HepG2 (cell line): ENCODE data around the gene HSF2BP. TPM values are rescaled to one million over a fixed set of nuclear protein-coding genes. Genes with fewer than 3 reads are reported as not detected.

ENCODE experiments used
- ARID3A ChIP-seq: IDR thresholded peaks from 2 replicates; pipeline ENCODE4 v1.6.1; 2012; ENCODE audit warnings: low read depth, low read length, improper control_type of control experiment
- ATAD3A ChIP-seq: sonication (generic); formaldehyde crosslinking; IDR thresholded peaks from 2 replicates; pipeline ENCODE4 v1.4.0; 2020; ENCODE audit warnings: missing genetic modification reagents
- FOXA1 ChIP-seq, 2 experiments: fragments of 450-650 bp in 1 of 2; sonication (generic) in 1 of 2; formaldehyde crosslinking in 1 of 2; IDR thresholded peaks; 2 replicates each; pipeline versions ENCODE4 v1.4.0 to v1.6.1; 2016 to 2020; ENCODE audit warnings: missing genetic modification reagents in 1 of 2
- FOXK1 ChIP-seq: sonication (generic); formaldehyde crosslinking; IDR thresholded peaks from 2 replicates; pipeline ENCODE4 v1.4.0; 2020; ENCODE audit warnings: low read depth, missing genetic modification reagents, borderline replicate concordance
- HNRNPL ChIP-seq: fragments of 200-400 bp; formaldehyde crosslinking; IDR thresholded peaks from 2 replicates; pipeline ENCODE4 v1.6.1; 2017; ENCODE audit warnings: mild to moderate bottlenecking, low read depth, low read length
- ISX ChIP-seq: sonication (generic); formaldehyde crosslinking; conservative IDR thresholded peaks from 2 replicates; pipeline ENCODE4 v1.5.0; 2020; ENCODE audit warnings: missing genetic modification reagents
- MTF1 ChIP-seq: sonication (generic); formaldehyde crosslinking; IDR thresholded peaks from 2 replicates; pipeline ENCODE4 v1.5.0; 2020; ENCODE audit warnings: missing genetic modification reagents
- RFX3 ChIP-seq: IDR thresholded peaks from 2 replicates; pipeline ENCODE4 v1.6.1; 2016; ENCODE audit warnings: missing biosample characterization, missing genetic modification reagents
- SAP130 ChIP-seq: IDR thresholded peaks from 2 replicates; pipeline ENCODE4 v1.6.1; 2016; ENCODE audit warnings: low read depth
- TBP ChIP-seq: sonication (generic); formaldehyde crosslinking; IDR thresholded peaks from 2 replicates; pipeline ENCODE4 v1.5.0; 2020; ENCODE audit warnings: missing genetic modification reagents
- ZNF615 ChIP-seq: sonication (generic); formaldehyde crosslinking; IDR thresholded peaks from 2 replicates; pipeline ENCODE4 v1.5.0; 2020; ENCODE audit warnings: mild to moderate bottlenecking, missing genetic modification reagents, borderline replicate concordance
- ZNF720 ChIP-seq: sonication (generic); formaldehyde crosslinking; IDR thresholded peaks from 2 replicates; pipeline ENCODE4 v1.4.0; 2020; ENCODE audit warnings: missing genetic modification reagents
- ZNF737 ChIP-seq: sonication (generic); formaldehyde crosslinking; IDR thresholded peaks from 2 replicates; pipeline ENCODE4 v1.5.0; 2020; ENCODE audit warnings: missing genetic modification reagents, mild to moderate bottlenecking, borderline replicate concordance
- ZNF788 ChIP-seq: sonication (generic); formaldehyde crosslinking; IDR thresholded peaks from 2 replicates; pipeline ENCODE4 v1.5.0; 2020; ENCODE audit warnings: mild to moderate bottlenecking, missing genetic modification reagents, borderline replicate concordance
- polyA plus RNA-seq, 8 experiments: library from polyadenylated mRNA; depleted of rRNA in 3 of 8; stranded (reverse) in 7 of 8; unstranded in 1 of 8; fragments of >200 nt; fragmentation: Illumina TruSeq in 4 of 8; extraction: Trizol in 4 of 8; gene quantifications; 2 replicates each; pipeline versions ENCODE4 v1.2.1 to v1.2.3, GENCODE V29; 2011 to 2016; ENCODE audit warnings: low read depth in 4 of 8, missing spikeins in 1 of 8, mixed read lengths in 1 of 8; ENCODE audit not compliant: insufficient read depth in 1 of 8
- total RNA-seq, 5 experiments: library from RNA; depleted of rRNA; stranded (reverse); fragments of >200 nt; fragmentation: Illumina TruSeq; extraction: Trizol; gene quantifications; 2 replicates each; pipeline ENCODE4 v1.2.3, GENCODE V29; 2016; ENCODE audit warnings: low read depth in 1 of 5
- TF ChIP-seq, protein P1 (sequence below), 2 experiments: fragments of 450-650 bp in 1 of 2; sonication (generic) in 1 of 2; formaldehyde crosslinking in 1 of 2; IDR thresholded peaks; 2 replicates each; pipeline versions ENCODE4 v1.6.1 to v1.8.0; 2016 to 2022; ENCODE audit warnings: antibody characterized with exemption in 1 of 2, mild to moderate bottlenecking in 1 of 2, missing genetic modification reagents in 1 of 2
- TF ChIP-seq, protein P2 (sequence below): sonication (generic); formaldehyde crosslinking; conservative IDR thresholded peaks from 2 replicates; pipeline ENCODE4 v1.4.0; 2020; ENCODE audit warnings: missing genetic modification reagents
- TF ChIP-seq, protein P3 (sequence below): sonication (generic); formaldehyde crosslinking; IDR thresholded peaks from 2 replicates; pipeline ENCODE4 v1.4.0; 2020; ENCODE audit warnings: missing genetic modification reagents

The HSF2BP gene
- total and polyA plus RNA-seq, 2 of the 13 experiments (the other 11 are each of a cell fraction or from before 2014, with no cell fraction given), result 0.67 to 2.2 TPM

DNA sequence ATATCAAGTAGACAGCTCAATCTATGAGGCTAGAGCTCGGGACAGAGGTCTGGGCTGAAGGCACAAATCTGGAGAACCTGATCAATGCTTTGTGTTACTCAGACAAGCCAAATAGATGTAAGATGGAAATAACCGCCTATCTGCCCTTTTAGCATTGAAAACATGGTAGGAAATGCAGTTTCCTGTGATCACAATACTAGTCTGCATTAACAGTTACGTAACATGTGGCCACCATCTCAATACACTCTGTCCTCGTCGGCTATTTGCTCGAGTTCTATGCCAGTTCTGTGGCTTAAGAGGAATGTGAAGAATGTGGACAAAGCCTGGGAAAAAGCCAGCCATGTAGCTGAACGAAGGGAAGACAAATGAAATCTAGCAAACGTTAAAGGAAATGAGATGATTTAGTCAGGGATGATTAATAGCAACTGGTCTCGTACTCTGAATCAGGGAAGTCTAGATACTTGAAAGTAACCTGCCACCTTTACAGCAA, 73.3 kb downstream of the HSF2BP start (continued):
- TF ChIP-seq ARID3A, result no peak
- TF ChIP-seq ZNF788, result no peak
- TF ChIP-seq, protein P1, sequence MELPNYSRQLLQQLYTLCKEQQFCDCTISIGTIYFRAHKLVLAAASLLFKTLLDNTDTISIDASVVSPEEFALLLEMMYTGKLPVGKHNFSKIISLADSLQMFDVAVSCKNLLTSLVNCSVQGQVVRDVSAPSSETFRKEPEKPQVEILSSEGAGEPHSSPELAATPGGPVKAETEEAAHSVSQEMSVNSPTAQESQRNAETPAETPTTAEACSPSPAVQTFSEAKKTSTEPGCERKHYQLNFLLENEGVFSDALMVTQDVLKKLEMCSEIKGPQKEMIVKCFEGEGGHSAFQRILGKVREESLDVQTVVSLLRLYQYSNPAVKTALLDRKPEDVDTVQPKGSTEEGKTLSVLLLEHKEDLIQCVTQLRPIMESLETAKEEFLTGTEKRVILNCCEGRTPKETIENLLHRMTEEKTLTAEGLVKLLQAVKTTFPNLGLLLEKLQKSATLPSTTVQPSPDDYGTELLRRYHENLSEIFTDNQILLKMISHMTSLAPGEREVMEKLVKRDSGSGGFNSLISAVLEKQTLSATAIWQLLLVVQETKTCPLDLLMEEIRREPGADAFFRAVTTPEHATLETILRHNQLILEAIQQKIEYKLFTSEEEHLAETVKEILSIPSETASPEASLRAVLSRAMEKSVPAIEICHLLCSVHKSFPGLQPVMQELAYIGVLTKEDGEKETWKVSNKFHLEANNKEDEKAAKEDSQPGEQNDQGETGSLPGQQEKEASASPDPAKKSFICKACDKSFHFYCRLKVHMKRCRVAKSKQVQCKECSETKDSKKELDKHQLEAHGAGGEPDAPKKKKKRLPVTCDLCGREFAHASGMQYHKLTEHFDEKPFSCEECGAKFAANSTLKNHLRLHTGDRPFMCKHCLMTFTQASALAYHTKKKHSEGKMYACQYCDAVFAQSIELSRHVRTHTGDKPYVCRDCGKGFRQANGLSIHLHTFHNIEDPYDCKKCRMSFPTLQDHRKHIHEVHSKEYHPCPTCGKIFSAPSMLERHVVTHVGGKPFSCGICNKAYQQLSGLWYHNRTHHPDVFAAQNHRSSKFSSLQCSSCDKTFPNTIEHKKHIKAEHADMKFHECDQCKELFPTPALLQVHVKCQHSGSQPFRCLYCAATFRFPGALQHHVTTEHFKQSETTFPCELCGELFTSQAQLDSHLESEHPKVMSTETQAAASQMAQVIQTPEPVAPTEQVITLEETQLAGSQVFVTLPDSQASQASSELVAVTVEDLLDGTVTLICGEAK (IDR thresholded peaks at IDR 0.05), result no peak
- TF ChIP-seq, protein P1 (CRISPR knock-in tag; IDR thresholded peaks at IDR 0.05), result no peak
- peak; percentile 77 for TF ChIP-seq SAP130 (CRISPR knock-in tag)
- no peak for TF ChIP-seq ZNF720 (CRISPR knock-in tag)
- no peak for TF ChIP-seq RFX3
- no peak for TF ChIP-seq ATAD3A (CRISPR knock-in tag)
- no peak for TF ChIP-seq ZNF615 (CRISPR knock-in tag)
- no peak for TF ChIP-seq ZNF737
- TF ChIP-seq ISX (CRISPR knock-in tag), result no peak
- TF ChIP-seq, protein P2, sequence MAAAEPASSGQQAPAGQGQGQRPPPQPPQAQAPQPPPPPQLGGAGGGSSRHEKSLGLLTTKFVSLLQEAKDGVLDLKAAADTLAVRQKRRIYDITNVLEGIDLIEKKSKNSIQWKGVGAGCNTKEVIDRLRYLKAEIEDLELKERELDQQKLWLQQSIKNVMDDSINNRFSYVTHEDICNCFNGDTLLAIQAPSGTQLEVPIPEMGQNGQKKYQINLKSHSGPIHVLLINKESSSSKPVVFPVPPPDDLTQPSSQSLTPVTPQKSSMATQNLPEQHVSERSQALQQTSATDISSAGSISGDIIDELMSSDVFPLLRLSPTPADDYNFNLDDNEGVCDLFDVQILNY, result no peak
- TF ChIP-seq FOXA1 (IDR thresholded peaks at IDR 0.05), result no peak
- TF ChIP-seq FOXA1 (CRISPR knock-in tag; IDR thresholded peaks at IDR 0.05), result peak; percentile 71
- TF ChIP-seq FOXK1 (CRISPR knock-in tag), result peak; percentile 76; the same call in 1 of the 2 replicates
- no peak for TF ChIP-seq MTF1 (CRISPR knock-in tag)
- TF ChIP-seq TBP (CRISPR knock-in tag), result no peak
- TF ChIP-seq, protein P3, sequence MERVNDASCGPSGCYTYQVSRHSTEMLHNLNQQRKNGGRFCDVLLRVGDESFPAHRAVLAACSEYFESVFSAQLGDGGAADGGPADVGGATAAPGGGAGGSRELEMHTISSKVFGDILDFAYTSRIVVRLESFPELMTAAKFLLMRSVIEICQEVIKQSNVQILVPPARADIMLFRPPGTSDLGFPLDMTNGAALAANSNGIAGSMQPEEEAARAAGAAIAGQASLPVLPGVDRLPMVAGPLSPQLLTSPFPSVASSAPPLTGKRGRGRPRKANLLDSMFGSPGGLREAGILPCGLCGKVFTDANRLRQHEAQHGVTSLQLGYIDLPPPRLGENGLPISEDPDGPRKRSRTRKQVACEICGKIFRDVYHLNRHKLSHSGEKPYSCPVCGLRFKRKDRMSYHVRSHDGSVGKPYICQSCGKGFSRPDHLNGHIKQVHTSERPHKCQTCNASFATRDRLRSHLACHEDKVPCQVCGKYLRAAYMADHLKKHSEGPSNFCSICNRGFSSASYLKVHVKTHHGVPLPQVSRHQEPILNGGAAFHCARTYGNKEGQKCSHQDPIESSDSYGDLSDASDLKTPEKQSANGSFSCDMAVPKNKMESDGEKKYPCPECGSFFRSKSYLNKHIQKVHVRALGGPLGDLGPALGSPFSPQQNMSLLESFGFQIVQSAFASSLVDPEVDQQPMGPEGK (CRISPR knock-in tag), result peak; percentile 28; the same call in 1 of the 2 replicates
- TF ChIP-seq HNRNPL, result no peak
